Neural crest cell (in vitro differentiated cells): Measurements from ENCODE around the gene WRNIP1. TPM values are rescaled to one million over a fixed set of nuclear protein-coding genes. Genes with fewer than 3 reads are reported as not detected.

Experiments
- DNase-seq: peaks from one replicate; pipeline ENCODE4 v3.0.0; 2021; ENCODE audit warnings: low read depth, mixed read lengths, low spot score
- H3K27ac Mint-ChIP-seq: one replicate; pipeline ENCODE4 v1.8.0; 2021; ENCODE audit warnings: mild to moderate bottlenecking, mixed read lengths; ENCODE audit not compliant: unreplicated experiment
- H3K27me3 Mint-ChIP-seq: 2 replicates; pipeline ENCODE4 v1.8.0; 2021; ENCODE audit warnings: low read depth, mild to moderate bottlenecking, mixed read lengths
- H3K36me3 Mint-ChIP-seq: 2 replicates; pipeline ENCODE4 v1.8.0; 2021; ENCODE audit warnings: low read depth, mild to moderate bottlenecking, mixed read lengths
- H3K4me1 Mint-ChIP-seq: 2 replicates; pipeline ENCODE4 v1.8.0; 2021; ENCODE audit warnings: mixed read lengths
- H3K4me3 Mint-ChIP-seq: one replicate; pipeline ENCODE4 v1.8.0; 2021; ENCODE audit warnings: mild to moderate bottlenecking, mixed read lengths
- H3K9me3 Mint-ChIP-seq: 2 replicates; pipeline ENCODE4 v1.8.0; 2021; ENCODE audit warnings: mixed read lengths
- CTCF ChIP-seq: fragments of 200-600 bp; sonication (generic); conservative IDR thresholded peaks from 2 replicates; pipeline ENCODE4 v1.5.0; 2021; ENCODE audit warnings: antibody characterized with exemption, mild to moderate bottlenecking
- total RNA-seq: library from RNA; stranded (reverse); gene quantifications from 2 replicates; pipeline ENCODE4 v1.2.1, GENCODE V29; 2021

Gene WRNIP1
- total RNA-seq, 1 donor from 2014 or later: 46.2 TPM

GRCh38 chr6:2737885-2738284 lies 27.3 kb upstream of the WRNIP1 start:
- Mint-ChIP-seq H3K4me1 (peaks cover 16% of the 10 kb centered on the region), H3K9me3 (no peaks in the 10 kb centered on the region), H3K36me3 (no peaks in the 10 kb centered on the region), H3K27me3 (peaks cover 3% of the 10 kb centered on the region), H3K27ac (no peak overlapping the region), H3K4me3 (no peak overlapping the region)
- no peak for TF ChIP-seq CTCF
- DNase-seq: no peak

- H3K27ac Mint-ChIP-seq: no peak overlapping the region
- peaks cover 6% of the 10 kb centered on the region for H3K27me3 Mint-ChIP-seq
- H3K9me3 Mint-ChIP-seq: no peaks in the 10 kb centered on the region
- no peak overlapping the region for H3K4me3 Mint-ChIP-seq
- DNase-seq: peak; percentile 57
- no peaks in the 10 kb centered on the region for H3K36me3 Mint-ChIP-seq
- peaks cover 16% of the 10 kb centered on the region for H3K4me1 Mint-ChIP-seq
- peak; percentile 78 for TF ChIP-seq CTCF
Measured at GRCh38 chr6:2738373-2738979, 26.7 kb upstream of the WRNIP1 start.

GRCh38 chr6:2739335-2739734 lies 25.9 kb upstream of the WRNIP1 start:
- Mint-ChIP-seq H3K9me3 (no peaks in the 10 kb centered on the region), H3K36me3 (no peaks in the 10 kb centered on the region), H3K27me3 (peaks cover 13% of the 10 kb centered on the region), H3K4me3 (no peak overlapping the region), H3K4me1 (peaks cover 16% of the 10 kb centered on the region), H3K27ac (no peak overlapping the region)
- TF ChIP-seq CTCF: no peak
- no peak for DNase-seq

- DNase-seq: no peak
- TF ChIP-seq CTCF: no peak
- peaks cover 16% of the 10 kb centered on the region for H3K4me1 Mint-ChIP-seq
Measured at GRCh38 chr6:2740581-2740980, 24.6 kb upstream of the WRNIP1 start.

GRCh38 chr6:2741756-2742155 lies 23.4 kb upstream of the WRNIP1 start:
- no peaks in the 10 kb centered on the region for H3K36me3 Mint-ChIP-seq
- no peak overlapping the region for H3K4me3 Mint-ChIP-seq
- peaks cover 16% of the 10 kb centered on the region for H3K27me3 Mint-ChIP-seq
- DNase-seq: no peak
- H3K27ac Mint-ChIP-seq: no peak overlapping the region
- no peaks in the 10 kb centered on the region for H3K9me3 Mint-ChIP-seq
- no peak for TF ChIP-seq CTCF
- peaks cover 20% of the 10 kb centered on the region for H3K4me1 Mint-ChIP-seq

More at GRCh38 chr6:2740581-2740980, 24.6 kb upstream of the WRNIP1 start:
- Mint-ChIP-seq H3K4me3 (no peak overlapping the region), H3K27ac (peak overlapping the region; percentile 43), H3K36me3 (no peaks in the 10 kb centered on the region), H3K9me3 (no peaks in the 10 kb centered on the region), H3K27me3 (peaks cover 16% of the 10 kb centered on the region)
